BJ (cell line): Measurements from ENCODE around the gene INPP5A. TPM values are rescaled to one million over a fixed set of nuclear protein-coding genes. Genes with fewer than 3 reads are reported as not detected.

Experiments used
- CTCF ChIA-PET: fragments of 350-600 bp; formaldehyde crosslinking; extraction: SDS; loops from one replicate; lab custom pipeline; 2021; ENCODE audit warnings: antibody characterized with exemption, inconsistent platforms; lab: Yijun Ruan, JAX
- POLR2A ChIA-PET: fragments of 300-600 bp; sonication (Branson Sonifier 250); formaldehyde crosslinking; extraction: SDS; loops from one replicate; lab custom pipeline; 2021; ENCODE audit warnings: antibody characterized with exemption; lab: Charles Lee
- DNase-seq: peaks from one replicate; pipeline ENCODE4 v3.0.0-alpha.2; 2011; ENCODE audit warnings: low read depth
- H3K27me3 ChIP-seq: 2 replicates; pipeline ENCODE4 v1.6.0; 2011; ENCODE audit warnings: low read length; ENCODE audit not compliant: control insufficient read depth, insufficient read depth
- H3K36me3 ChIP-seq: 2 replicates; pipeline ENCODE4 v1.5.1; 2011; ENCODE audit warnings: low read length; ENCODE audit not compliant: control insufficient read depth, insufficient read depth
- H3K4me3 ChIP-seq: 2 replicates; pipeline ENCODE4 v1.5.1; 2011; ENCODE audit warnings: low read depth, mild to moderate bottlenecking, control low read depth, low read length
- CTCF ChIP-seq: IDR thresholded peaks from 2 replicates; pipeline ENCODE4 v1.5.1; 2011; ENCODE audit warnings: low read depth, mild to moderate bottlenecking, control low read depth, inconsistent platforms, low read length, moderate library complexity; ENCODE audit not compliant: insufficient read depth
- polyA plus RNA-seq: library from polyadenylated mRNA; depleted of rRNA; stranded (reverse); fragments of >200 nt; gene quantifications from 2 replicates; pipeline ENCODE4 v1.2.3, GENCODE V29; 2011

Gene INPP5A
- polyA plus RNA-seq, 1 experiment = 60.1 TPM

GRCh38 chr10:132653721-132654120, 116.1 kb downstream of the INPP5A start:
- POLR2A ChIA-PET = no interaction called here
- no peaks in the 10 kb centered on the region for H3K27me3 ChIP-seq
- no peak for DNase-seq
- no peak overlapping the region for H3K4me3 ChIP-seq
- CTCF ChIA-PET = interaction anchor here (1.0 to 3.2 kb wide), 7 partner anchors 11 to 247 kb away, joined by 3 to 34 read pairs (median 3); no protein-coding TSS in a partner anchor
- no peak for TF ChIP-seq CTCF
- peaks cover 26% of the 10 kb centered on the region for H3K36me3 ChIP-seq

- Histone ChIP-seq H3K36me3 (peaks cover 30% of the 10 kb centered on the region), H3K4me3 (no peak overlapping the region), H3K27me3 (no peaks in the 10 kb centered on the region)
- DNase-seq = no peak
- TF ChIP-seq CTCF = no peak
- CTCF ChIA-PET = interaction anchor here (0.6 to 3.2 kb wide), 22 partner anchors 10 to 471 kb away, joined by 3 to 34 read pairs (median 3); no protein-coding TSS in a partner anchor
- POLR2A ChIA-PET = no interaction called here
These were observed 116.6 kb downstream of the INPP5A start for GRCh38 chr10:132654121-132654571.

GRCh38 chr10:132654708-132655661, 117.4 kb downstream of the INPP5A start:
- Histone ChIP-seq H3K27me3 (no peaks in the 10 kb centered on the region), H3K4me3 (no peak overlapping the region), H3K36me3 (peaks cover 33% of the 10 kb centered on the region)
- peak; percentile 96 for TF ChIP-seq CTCF
- ChIA-PET CTCF (interaction anchor here (0.6 to 3.2 kb wide), 30 partner anchors 9 to 470 kb away, joined by 3 to 34 read pairs (median 3); no protein-coding TSS in a partner anchor), POLR2A (no interaction called here)
- no peak for DNase-seq

GRCh38 chr10:132655735-132656134, 118.1 kb downstream of the INPP5A start:
- no peak for TF ChIP-seq CTCF
- no peak for DNase-seq
- Histone ChIP-seq H3K27me3 (no peaks in the 10 kb centered on the region), H3K36me3 (peaks cover 30% of the 10 kb centered on the region), H3K4me3 (no peak overlapping the region)
- ChIA-PET POLR2A (no interaction called here), CTCF (interaction anchor here (0.7 to 3.2 kb wide), 17 partner anchors 8 to 469 kb away, joined by 3 to 34 read pairs (median 3); no protein-coding TSS in a partner anchor)
